Suppressor macrophage treated with lipopolysaccharide for 4 hours (primary cell): Measurements from ENCODE around the gene PIGT.
A peak's percentile ranks its signal among the peaks of the same experiment; 100 is the strongest.

Experiments used
- DNase-seq: peaks from one replicate; pipeline ENCODE4 v3.0.0-alpha.2; 2020

PIGT gene

DNA sequence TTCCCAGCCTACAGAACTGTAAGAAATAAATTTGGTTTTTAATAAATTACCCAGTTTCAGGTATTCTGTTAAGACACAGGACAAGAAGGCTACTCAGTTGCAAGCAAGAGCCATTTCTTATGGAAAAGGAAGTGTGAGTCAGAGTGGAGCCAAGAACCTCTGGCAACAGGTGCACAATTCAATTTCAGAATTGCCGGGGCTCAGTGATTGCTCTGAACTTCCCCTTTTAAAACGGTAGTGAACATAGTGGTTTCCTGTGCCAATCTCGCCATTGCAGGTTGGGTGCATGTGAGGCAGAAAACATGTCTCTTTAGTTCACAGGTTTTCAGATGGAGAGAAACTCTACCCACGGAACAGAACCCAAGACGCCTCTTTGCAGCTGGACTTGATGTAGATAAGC lies 16.4 kb downstream of the PIGT start:
- no peak for DNase-seq

DNA sequence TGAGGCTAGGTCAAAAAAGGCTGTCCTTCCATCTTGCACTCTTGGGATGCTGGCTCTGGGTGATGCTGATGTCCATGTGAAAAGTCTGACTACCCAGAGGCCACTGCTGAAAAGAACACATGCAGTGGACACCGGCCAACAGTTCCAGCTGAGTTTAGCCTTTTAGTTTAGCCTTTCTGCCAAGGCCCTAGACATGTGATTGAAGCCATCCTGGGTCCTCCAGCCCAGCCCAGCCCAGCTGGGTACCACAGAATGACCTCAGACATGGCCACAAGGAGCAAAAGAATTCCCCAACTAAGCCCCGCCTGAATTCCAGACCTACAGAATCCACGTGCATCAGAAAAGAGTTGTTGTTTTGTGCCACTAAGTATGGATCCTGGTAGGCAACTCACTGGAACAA lies 17.4 kb downstream of the PIGT start:
- DNase-seq, result no peak

DNA sequence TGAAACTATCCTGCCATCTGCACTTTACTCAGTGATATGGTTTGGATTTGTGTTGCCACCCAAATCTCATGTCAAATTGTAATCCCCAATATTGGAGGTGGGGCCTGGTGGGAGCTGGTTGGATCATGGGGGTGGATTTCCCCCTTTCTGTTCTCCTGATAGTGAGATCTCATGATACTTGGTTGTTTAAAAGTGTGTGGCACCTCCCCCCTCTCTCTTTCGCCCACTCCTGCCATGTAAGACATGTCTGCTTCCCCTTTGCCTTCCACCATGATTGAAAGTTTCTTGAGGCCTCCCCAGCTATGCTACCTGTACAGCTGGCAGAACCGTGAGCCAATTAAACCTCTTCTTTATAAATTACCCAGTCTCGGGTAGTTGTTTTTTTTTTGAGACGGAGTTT lies 18.0 kb downstream of the PIGT start:
- DNase-seq, result no peak

DNA sequence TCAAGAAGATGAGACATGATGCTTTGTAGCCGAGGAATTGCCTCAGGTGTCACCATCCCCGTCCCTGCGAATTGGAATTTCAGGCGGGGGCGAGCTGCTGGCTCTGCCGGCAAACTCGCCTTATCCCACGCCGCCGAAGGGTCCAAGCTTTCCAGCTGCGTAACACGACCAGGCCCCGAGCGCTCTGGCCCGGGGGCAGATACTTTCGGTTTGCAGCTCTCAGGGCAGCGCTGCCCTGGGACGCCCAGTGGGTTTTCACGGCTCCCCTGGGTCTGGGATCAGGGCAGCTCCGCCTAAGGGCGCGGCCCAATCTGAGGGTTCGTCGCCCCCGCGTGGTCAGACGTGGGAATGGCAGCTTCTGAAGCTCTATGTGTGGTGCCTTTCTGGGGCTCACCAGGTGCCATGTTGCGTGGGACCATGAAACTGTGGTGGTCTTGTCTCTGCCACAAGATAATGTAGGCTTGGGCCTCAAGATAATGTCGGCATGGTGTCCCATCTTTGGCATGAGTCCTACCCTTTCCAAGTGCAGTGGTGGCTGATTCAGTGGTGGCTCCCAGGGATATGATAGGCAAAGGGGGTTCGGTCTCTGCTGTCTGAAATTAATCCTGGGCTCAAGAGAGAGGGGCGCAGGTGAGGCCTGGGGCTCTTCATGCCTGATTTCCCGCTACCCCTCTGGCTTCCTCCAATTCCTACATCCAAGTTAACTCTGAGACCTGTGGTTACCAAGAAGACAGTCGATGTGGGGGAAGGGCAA lies 21.0 kb downstream of the PIGT start:
- DNase-seq, result peak; percentile 94

DNA sequence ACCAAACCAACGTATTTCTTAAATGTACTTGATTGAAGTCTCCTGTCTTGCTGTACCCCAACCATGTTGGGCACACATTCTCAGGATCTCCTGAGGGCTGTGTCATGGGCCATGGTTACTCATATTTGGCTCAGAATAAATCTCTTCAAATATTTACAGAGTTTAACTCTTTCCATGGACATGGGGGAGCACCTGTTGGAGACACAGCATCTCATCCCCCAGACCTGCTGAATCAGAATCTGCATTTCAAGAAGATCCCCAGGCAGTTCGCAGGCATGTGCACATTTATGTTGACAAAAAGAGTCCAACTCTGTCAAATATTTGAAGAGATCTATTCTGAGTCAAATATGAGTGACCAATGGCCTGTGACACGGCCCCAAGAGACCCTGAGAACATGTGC lies 24.5 kb downstream of the PIGT start:
- DNase-seq, result no peak

DNA sequence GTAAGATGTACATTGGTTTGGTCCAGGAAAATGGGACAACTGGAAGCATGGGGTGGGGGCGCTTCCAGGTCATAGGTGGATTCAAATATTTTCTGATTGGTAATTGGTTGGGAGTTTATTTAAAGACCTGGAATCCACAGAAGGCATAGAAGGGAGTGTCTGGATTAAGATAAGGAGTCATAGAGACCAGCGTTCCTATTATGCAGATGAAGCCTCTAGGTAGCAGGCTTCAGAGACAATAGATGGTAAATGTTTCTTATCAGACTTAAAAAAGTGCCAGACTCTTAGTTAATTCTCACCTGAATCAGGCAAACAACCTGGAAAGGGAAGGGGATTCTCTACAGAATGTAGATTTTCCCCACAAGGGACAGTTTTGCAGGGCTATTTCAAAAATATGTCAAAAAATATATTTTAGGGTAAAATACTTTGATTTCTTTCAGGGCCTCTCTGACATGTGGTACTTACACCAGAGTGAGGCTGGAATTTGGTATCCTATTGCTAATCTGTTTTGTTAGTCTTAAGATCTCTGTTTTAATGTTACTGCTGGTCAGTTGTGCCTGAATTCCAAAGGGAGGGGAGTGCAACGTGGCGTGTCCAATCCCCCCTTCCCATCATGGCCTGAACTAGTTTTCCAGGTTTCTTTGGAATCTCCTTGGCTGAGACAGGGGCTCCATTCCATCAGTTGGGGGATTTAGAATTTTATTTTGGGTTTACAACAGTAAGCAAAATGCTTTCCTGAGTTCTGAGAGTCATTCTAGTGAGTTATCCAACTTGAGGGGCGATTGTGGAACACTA lies 25.1 kb downstream of the PIGT start:
- no peak for DNase-seq

DNA sequence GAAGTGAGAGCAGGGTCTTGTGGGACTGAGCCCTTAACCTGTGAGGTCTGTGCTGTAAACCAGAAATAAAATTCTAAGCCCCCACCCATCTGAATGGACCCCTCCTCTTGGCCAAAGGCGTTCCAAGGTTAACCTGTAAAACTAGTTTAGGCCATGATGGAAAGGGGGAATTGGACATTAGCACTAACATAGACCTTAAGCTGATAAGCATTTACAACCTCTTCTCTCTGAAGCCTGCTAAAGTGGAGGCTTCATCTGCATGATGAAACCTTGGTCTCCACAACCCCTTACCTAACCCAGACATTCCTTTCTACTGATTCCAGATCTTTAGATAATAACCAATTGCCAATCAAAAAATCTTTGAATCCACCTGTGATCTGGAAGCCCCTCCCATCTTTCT lies 25.8 kb downstream of the PIGT start:
- no peak for DNase-seq

DNA sequence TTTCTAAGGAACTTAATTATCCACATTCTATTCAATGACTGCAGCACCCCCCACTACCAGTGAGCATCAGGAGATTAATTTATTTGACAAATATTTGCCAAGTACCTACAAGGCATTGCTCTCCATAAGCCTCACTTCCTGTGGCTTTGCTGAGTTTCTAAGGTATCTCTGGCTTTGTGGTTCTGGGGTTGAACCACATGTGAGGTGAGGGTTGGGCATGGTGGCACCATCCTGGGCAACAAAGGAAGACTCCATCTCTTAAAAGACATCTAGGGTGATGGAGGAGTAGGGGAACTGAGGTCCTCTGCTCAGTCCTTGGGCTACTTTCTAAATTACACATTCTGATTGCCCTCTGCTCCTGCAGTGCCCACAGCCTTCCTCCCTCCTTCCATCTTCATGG lies 28.1 kb downstream of the PIGT start:
- DNase-seq, result no peak

DNA sequence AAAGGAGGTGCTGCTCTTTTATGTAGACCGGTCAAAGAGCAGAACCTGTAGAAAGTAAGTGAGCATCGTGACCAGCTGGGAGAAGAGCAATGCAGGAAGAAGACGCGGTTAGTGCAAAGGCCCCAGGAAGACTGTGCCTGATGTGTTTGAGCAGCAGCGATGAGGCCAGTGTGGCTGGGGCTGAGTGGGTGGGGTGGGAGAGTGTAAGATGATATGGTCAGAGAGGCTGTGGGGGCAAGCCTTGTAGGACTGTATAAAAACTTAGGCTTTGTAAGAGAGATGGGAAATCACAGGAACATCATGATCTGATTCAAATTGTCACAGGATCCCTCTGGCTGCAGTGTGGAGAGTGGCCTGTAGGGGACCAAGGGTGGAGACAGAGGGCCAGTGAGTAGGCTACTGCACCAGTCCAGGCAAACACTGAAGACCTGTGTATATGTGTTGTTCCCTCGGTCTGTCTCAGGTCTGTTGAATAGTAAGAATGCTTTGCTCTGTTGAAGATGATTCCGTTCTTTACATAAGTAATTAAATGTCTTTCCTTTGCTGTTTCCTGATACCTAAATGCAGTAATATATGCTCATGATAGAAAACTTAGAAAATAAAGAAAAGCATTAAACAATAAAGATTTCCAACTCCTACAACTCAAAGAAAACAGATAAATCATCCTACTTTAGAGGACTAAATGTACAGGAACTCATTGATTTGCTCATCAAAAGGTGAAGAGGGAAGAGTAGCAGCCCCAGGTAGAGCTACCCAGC lies 30.0 kb downstream of the PIGT start:
- DNase-seq, result peak; percentile 63

DNA sequence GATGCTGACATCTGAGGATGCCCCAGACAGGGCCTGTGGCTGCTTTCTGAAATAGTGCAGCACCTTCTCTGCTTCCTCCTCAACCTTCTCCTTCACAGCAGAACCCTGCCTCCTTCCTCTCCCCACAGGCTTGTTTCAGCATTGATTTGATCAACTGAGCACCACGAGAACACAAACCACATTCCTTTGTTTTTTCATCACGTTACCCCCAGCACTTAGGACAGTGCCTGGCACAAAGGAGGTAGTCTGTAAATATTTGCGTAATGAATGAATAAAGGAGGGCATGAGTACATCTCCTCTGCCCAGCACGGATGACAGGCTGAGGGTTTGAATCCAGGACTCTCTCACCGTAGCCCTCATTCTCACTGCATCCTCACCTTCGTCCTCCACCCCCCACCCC lies 32.3 kb downstream of the PIGT start:
- no peak for DNase-seq

DNA sequence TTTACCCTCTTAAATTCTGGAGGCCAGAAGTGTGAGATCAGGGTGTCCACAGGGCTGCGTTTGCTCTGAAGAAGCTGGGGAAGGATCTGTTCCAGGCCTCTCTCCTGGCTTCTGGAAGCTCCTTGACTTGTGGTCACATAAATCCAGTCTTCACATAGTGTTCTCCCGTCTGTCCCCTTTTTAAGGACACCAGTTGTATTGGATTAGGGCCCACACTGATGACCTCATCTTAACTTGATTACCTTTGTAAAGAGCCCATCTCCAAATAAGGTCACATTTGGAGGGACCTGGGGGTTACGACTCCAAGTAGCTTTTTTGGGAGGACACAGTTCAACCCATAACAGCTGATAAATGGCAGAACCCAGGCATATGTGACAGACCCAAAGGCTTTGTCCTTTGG lies 33.6 kb downstream of the PIGT start:
- DNase-seq, result no peak

DNA sequence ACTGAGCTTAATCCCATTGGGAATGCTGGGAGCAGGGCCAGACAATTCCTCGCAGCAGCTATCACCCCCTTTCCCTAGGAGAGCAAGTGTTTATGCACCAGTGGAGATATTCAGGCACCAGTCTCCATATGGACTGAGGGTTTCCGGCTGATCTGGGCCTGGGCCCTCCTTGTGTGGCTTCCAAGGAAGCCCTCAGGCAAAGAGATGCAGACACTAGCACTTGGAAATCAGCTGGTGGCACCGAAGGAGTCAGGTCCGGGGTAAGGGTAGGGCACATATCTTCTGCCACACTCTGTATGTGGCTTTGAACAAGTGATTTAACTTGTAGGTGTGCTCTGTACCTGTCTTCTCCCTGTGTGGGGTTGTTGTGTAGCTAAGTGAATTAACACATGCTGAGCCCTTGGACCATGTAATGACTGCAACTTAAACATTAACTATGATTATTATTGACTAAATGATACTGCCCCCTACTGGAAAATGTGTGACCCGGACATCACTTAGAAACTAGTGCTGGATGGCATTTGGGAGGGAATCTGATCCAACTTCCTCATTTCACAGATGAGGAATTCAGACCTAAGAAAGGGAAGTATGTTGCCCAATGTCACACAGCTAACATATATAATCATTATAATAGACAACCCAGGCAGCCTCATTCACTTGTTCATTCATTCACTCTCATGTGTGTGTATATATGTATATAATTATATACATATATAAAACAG lies 34.3 kb downstream of the PIGT start:
- DNase-seq, result peak; percentile 93

DNA sequence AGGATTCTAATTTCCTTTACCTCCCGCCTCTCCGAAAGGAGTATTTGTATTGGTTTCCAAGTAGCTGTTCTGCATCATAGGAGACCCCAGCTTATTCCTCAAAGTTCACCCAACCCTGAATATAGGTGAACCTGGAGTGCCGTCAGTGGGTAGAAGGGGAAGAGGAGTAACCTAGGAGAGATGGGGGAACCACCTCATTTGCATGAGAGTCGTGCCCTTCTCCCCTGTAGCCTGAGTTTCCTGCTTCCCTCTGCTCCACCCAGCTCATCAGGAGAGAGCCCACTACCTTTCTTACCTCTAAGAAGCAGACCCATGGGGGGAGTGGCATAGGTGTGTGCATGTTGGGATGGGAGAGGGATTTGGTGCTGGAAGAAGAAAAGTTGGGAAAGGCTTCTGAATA lies 36.3 kb downstream of the PIGT start:
- DNase-seq, result no peak

DNA sequence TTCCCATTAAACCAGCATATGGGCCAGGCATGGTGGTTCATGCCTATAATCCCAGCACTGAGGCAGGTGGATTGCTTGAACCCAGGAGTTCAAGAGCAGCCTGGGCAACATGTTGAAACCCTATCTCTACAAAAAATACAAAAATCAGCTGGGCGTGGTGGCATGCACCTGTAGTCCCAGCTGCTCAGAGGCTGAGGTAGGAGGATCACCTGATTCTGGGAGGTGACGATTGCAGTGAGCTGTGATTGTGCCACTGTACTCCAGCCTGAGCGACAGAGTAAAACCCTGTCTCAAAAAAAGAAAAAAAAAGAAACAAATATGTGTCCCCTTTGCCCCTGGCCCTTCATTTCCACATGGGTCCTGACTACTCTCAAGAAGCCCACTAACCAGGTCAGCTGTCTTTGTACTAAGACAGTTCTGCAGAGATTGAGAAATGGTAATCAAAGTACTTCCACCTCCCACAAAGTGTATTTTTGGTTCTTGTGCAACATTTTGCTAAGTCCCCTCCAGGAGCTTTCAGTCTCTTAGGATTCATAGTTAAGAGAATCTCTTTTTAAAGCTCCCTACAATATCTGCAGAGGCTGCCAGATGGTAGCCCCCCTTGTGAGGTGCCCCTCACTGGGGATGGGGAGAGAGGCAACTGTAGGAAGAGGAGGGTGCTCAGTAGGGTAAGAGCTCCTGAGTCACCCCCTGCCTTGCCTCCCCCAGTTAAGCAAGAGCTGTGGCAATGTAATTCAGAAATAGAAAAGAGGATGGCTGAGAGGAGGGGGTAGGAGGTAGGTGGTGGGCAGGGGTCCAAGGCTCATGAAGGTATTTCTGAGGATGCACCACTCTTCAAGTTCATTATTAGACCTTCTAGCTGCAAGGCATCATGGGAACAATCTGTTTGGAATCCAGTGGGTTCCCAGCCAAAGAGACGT lies 37.1 kb downstream of the PIGT start:
- DNase-seq, result peak; percentile 58

DNA sequence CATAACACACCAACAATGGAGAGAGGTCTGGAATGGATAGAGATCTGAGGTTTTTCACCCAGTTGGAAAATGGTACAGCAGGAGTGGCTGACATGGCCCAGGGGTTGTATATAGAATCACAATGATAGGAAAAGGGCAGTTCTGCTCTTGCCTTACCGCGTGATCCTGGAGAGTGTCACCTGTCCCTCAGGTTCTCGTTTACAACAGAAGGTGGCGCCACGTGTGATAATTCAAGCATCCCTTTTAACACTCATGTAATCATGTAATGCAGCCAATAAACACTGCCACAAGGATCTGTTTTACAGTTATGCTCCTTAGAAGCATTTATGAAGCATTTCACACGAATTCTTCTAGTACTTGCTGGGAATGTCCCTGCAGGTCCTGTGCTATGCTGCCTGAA lies 40.7 kb downstream of the PIGT start:
- no peak for DNase-seq

DNA sequence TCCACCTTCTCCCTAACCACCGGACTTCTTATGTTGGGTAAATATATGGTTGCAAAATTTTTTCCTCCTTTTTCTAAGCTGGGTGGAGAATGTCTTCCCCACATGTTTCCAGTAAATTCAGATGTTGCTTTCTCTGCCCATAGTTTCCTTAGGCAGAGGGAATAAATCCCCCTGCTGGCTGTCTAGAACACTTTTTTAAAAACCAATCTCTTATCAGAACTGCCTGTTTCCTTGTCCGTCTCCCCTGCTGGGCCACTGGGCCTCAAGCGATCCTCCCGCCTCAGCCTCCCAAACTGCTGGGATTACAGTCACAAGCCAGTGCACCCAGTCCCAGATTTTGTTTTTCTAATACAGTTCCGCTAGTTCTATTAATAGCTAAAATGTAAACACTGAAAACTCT lies 43.7 kb downstream of the PIGT start:
- DNase-seq, result no peak

DNA sequence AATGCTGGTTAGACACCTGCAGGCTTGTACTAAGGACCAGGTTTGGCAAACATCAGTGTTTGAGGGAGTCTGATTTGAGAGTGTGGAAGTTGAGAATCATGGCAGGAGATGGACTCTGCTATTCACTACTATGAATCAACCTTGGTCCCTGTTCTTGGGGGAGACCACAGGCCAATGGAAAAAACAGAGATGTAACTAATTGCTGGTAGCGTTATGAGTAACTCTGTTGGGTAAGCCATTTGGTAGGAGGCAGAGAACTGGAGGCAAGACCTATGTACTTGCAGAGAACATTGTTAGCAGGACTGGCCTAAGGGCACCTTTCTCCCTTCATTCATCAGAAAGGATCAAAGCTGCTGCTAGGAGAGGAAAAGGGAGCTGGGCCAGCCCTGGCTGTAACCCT lies 45.3 kb downstream of the PIGT start:
- DNase-seq, result no peak

DNA sequence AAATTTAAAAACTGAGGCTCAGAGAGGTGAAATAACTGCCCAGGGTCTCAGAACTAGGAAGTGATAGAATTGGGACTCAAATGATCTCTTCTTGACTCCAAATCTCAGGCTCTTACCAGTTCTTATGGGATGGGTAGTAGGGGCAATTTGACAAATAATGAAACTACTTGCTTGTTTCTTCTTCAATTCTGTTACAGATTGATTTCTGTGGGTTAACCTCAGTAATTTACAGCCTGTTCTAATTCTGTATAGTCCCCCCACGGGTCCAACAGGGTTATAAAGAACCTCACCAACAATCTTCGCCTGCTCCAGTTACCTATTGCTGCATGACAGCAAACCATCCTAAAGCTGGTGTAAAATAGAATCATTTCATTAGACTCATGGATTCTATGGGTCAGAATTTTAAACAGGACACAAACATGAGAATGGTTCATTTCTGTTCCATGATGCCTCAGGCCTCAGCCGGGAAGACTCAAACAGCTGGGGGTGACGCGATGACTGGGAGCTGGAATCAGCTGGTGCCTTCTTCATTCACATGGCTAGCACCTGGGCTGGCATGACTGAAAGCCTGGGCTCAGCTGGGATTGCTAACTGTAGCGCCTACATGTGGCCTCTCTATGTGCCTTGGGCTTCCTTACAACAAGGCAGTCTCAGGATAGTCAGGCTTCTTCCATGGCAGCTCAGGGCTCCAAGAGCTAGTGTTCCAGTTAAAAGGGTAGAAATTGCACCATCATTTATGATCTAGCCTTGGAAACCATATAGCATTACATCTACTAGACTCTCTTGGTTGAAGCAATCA lies 47.0 kb downstream of the PIGT start:
- DNase-seq, result no peak

DNA sequence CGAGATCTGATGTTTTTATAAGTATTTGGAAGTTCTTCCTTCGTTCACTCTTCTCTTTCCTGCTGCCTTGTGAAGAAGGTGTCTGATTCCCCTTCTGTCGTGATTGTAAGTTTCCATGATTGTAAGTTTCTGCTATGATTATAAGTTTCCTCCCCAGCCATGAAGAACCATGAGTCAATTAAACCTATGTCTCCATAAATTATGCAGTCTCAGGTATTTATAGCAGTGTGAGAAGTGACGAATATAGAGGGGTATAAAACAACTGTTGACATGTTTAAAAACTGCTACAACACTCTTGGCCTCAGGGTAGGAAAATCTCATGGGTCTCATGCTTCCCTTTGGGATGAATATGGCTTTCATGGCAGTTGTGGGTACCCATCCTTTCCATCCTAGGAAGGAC lies 47.8 kb downstream of the PIGT start:
- DNase-seq, result no peak

DNA sequence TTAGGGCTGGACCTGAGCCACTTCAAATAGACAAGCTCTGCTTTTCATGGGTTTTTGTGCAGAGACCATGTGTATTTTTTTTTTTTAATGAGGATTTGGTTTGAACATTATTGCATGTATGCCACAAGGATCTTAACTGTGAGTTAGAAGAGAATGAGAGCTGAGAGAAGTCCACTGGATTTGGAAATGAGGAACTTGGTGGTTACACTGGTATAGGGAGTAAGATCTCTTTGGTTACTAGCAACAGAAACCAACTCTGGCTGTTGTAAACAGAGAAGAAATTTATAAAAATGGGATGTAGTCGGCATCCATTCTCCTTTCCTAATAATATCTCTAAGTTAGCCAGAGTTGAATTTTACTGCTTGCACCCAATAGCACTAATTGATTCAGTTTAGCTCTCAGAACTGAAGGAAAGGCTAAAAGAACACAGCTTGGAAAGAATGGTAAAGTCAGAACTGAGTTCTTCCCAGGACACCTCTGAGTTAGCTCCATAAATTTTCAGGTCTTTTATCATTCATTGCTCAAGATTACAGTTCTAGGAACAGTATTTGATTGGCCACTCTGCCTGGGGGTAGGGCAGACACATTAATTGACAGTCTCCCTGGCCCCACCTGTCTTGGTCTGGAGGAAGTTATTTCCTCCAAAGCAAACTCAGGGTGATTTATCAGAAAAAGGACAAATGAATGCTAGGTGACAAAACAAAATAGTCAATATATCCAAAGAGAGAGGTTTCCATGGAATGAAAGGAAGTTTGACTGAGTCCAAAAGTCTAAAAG lies 49.7 kb downstream of the PIGT start:
- DNase-seq, result peak; percentile 41
